ENCODE results near the gene CD27.
"Not testable (repeated sequence)": the region's sequence is repeated elsewhere in the genome, so short reads cannot be mapped to it uniquely, and the experiment has no call there.

Gene CD27

GRCh38 chr12:6461401-6462233, 16.9 kb downstream of the CD27 start:
- FAIRE-seq (no peak), DNase-seq (ENCODE audit: insufficient read length, low spot score) (no peak)
- no peak for TF ChIP-seq POLR2A (IDR thresholded peaks at IDR 0.05; ENCODE audit: low read depth, low read length)

DNA sequence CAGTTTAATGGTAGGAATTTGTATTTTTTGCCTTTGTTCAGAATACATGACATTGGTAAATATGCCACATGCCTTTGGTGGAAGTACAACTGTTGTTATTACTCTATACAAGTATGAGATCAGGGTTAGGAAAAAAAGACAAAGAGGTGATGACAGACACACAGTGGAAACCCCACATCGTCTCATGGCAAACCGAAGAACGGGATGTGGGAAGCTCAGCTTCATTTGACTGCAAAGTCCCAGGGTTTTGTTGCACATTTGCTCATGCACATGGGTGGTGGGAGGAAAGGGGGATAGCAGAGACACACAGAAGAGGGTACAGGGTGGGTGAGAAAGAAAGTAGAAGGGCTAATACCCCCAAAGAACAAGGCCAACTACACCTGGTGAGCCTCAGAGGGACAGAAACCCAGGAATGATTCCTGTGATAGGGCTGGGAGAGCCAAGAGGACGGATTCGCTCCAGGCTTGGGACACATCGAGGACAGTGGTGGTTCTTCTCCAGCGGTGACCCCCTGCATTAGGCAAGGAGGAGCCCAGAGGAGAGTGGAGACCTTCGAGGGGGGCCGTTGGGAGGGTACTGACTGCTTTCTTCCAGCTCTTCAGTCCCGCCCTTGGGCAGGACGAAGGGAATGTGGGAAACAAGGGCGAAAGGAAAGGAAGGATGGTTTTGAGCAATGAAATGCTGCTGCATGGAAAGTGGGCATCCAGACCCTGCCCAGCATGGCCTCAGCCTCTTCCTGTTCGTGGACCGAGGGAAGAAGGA, 17.7 kb downstream of the CD27 start:
- no peak for DNase-seq (ENCODE audit: insufficient read length, low spot score)
- FAIRE-seq = no peak
- TF ChIP-seq POLR2A (IDR thresholded peaks at IDR 0.05; ENCODE audit: low read depth, low read length) = no peak

GRCh38 chr12:6463216-6463615, 18.5 kb downstream of the CD27 start:
- DNase-seq (ENCODE audit: insufficient read length, low spot score) (no peak), FAIRE-seq (no peak)
- TF ChIP-seq POLR2A (IDR thresholded peaks at IDR 0.05; ENCODE audit: low read depth, low read length) = no peak

- no peak for DNase-seq (ENCODE audit: insufficient read length, low spot score)
Measured at GRCh38 chr12:6463858-6464257, 19.1 kb downstream of the CD27 start.

GRCh38 chr12:6464531-6464930, 19.8 kb downstream of the CD27 start:
- no peak for TF ChIP-seq POLR2A (IDR thresholded peaks at IDR 0.05; ENCODE audit: low read depth, low read length)
- DNase-seq (ENCODE audit: insufficient read length, low spot score) (no peak), FAIRE-seq (no peak)

More at GRCh38 chr12:6463858-6464257, 19.1 kb downstream of the CD27 start:
- TF ChIP-seq POLR2A (IDR thresholded peaks at IDR 0.05; ENCODE audit: low read depth, low read length) = no peak
- FAIRE-seq = no peak

- FAIRE-seq = no peak
- no peak for TF ChIP-seq POLR2A (IDR thresholded peaks at IDR 0.05; ENCODE audit: low read depth, low read length)
- peak; percentile 45 for DNase-seq (ENCODE audit: insufficient read length, low spot score)
Measured at GRCh38 chr12:6465467-6466183, 20.9 kb downstream of the CD27 start.

GRCh38 chr12:6466184-6466573, 21.4 kb downstream of the CD27 start:
- DNase-seq (ENCODE audit: insufficient read length, low spot score) (no peak), FAIRE-seq (no peak)
- no peak for TF ChIP-seq POLR2A (IDR thresholded peaks at IDR 0.05; ENCODE audit: low read depth, low read length)

GRCh38 chr12:6466751-6467150, 22.0 kb downstream of the CD27 start:
- not testable (repeated sequence) for DNase-seq (ENCODE audit: insufficient read length, low spot score); FAIRE-seq

DNA sequence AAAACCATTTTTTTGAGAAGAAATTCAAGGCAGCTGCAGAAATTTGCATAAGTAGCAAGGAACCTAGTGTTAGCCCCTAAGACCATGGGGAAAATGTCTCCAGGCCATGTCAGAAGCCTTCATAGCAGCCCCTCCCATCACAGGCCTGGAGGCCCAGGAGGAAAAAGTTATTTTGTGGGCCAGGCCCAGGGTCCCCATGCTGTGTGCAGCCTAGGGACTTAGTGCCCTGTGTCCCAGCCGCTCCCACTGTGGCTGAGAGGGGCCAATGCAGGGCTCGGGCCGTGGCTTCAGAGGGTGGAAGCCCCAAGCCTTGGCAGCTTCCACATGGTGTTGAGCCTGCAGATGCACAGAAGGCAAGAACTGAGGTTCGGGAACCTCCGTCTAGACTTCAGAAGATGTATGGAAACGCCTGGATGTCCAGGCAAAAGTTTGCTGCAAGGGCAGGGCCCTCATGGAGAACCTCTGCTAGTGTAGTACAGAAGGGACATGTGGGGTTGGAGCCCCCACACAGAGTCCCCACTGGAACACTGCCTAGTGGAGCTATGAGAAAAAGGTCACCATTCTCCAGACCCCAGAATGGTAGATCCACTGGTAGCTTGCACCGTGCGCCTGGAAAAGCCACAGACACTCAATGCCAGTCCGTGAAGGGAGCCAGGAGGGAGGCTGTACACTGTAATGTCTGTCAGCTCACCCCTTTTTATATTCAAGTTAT, 23.0 kb downstream of the CD27 start:
- not testable (repeated sequence) for DNase-seq (ENCODE audit: insufficient read length, low spot score); FAIRE-seq

GRCh38 chr12:6468283-6468575, 23.5 kb downstream of the CD27 start:
- TF ChIP-seq POLR2A (IDR thresholded peaks at IDR 0.05; ENCODE audit: low read depth, low read length) = no peak
- no peak for DNase-seq (ENCODE audit: insufficient read length, low spot score)
- no peak for FAIRE-seq

DNA sequence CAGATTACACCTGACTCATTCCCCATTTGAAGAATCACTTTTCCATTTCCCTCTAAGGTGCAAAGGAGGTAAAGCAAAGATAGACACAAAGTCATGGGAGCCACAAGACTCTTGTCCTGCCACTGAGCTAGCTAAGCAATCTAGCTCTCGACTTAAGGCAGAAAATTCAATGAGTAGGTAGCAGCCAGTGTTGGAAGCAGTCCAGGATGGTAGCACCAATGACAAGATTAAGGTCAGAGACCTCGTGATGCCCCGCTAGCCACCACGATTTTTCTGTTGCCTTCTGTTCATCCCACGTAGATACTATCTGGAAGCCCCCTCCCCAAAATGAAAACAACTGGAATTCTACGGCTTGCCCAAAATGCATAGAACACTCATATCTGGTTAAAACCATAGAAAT, 24.3 kb downstream of the CD27 start:
- no peak for TF ChIP-seq POLR2A (IDR thresholded peaks at IDR 0.05; ENCODE audit: low read depth, low read length)
- DNase-seq (ENCODE audit: insufficient read length, low spot score) (no peak), FAIRE-seq (no peak)

DNA sequence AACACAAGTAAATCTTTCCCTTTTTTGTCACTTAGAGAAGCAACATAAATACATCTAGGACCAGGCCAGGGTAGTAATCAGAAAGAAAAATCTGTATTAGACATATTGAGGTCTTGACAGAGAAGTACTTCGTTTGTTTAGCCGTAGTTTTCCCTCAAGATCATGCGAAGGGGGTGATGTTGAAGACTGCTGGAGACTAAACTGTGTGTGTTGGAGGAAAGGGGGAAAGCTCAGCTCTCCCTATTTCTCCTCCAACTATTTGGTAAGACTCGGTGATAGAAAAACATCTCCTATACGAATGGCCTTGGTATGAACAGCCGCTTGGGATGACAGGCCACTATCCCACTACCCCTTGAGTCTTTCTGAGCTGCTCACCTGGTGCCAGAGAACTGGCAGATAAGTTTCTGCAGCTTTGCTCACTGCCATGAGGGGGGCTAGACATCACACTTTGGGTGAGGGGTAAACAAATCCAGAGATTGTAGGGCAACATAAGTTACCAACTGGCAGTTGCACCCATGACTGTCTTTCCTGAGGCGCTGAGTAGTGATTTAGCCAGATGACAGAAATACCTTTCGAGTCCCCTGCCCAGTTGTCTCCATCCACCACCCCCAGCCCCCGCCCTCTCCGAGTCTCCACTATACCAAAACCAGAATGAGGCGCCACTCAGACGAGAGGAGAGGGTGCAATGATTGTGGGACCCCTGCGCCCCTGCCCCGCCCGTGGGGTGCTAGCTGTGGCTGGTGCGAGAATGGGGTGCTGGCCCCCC, 25.0 kb downstream of the CD27 start:
- DNase-seq (ENCODE audit: insufficient read length, low spot score) (no peak), FAIRE-seq (no peak)
- TF ChIP-seq POLR2A (IDR thresholded peaks at IDR 0.05; ENCODE audit: low read depth, low read length) = no peak

All from H54 (cell line).